ENCODE measurements around the gene CNIH2. TPM values are rescaled to one million over a fixed set of nuclear protein-coding genes. Genes with fewer than 3 reads are reported as not detected.
"Not testable (repeated sequence)": the region's sequence is repeated elsewhere in the genome, so short reads cannot be mapped to it uniquely, and the experiment has no call there.

The CNIH2 gene
- polyA plus RNA-seq, 4 donors, result 3.3 to 4.9 (median 4.2) TPM

GRCh38 chr11:66312549-66313320 lies 34.8 kb downstream of the CNIH2 start:
- peak; percentile 81 to 95 (median 92) for DNase-seq (ENCODE audit: low read depth in 4 of 4, low spot score in 2 of 4)

DNA sequence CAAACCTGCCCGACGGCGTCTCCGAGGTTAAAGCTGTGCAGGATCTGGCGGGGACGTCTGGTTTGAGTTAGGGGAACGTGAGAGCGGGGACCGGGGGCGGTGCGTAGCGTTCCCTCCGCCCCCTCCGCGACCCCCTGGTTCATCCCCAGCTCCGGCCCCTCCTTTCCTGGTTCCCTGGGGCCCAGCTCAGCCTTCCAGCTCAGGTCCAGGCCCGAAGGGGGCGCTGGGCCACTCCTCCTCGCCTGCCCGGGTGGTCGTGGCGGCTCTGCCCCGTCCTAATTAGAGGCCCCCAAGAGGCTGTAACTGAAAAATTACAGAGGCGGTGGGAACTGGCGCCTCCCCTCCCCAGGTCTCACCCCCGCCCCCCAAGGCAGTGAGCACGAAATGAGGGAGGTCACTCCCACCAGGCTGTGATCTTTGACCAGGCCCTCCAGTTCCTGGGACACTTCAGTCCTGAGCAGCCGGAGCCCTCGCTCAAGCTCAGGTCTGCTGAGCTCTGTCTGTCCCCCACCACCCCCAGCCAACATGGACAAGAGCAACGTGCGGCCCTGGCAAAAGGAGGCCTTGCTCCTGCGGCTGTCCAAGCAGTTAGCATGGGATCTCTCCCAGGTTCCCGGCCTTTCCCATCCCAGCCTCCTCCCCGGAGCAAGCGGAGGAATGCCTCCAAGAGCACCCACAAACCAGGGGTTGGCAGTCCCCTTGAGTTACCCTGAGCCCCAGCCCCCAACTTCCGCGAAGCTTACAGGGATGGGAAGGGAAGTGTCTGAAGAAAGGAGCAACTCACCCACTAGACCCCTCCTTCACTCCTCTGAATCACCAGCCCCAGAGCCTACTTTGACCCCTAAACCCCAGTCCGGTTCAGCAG lies 35.6 kb downstream of the CNIH2 start:
- peak in 1 of 4 donors; percentile 65 for DNase-seq (ENCODE audit: low read depth in 4 of 4, low spot score in 2 of 4)

DNA sequence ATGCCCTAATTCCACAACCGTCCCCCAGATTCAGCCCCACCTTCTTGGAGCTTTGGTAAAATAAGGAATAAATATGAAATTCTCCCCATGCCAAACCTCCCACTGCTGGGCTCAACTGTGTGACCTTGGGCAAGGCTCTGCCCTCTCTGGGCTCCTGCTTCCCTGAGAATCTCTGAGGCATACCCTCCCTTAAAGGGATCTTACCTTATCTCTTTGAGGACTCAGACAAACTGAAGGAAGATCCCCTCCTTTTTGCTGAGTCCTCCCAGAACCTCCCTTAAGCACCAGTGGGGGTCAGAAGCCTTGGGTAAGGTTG lies 36.2 kb downstream of the CNIH2 start:
- DNase-seq (ENCODE audit: low read depth in 4 of 4, low spot score in 2 of 4), result no peak

GRCh38 chr11:66314561-66315497 lies 36.9 kb downstream of the CNIH2 start:
- no peak for DNase-seq (ENCODE audit: low read depth in 4 of 4, low spot score in 2 of 4)

GRCh38 chr11:66315498-66315885 lies 37.5 kb downstream of the CNIH2 start:
- DNase-seq (ENCODE audit: low read depth in 4 of 4, low spot score in 2 of 4), result no peak

DNA sequence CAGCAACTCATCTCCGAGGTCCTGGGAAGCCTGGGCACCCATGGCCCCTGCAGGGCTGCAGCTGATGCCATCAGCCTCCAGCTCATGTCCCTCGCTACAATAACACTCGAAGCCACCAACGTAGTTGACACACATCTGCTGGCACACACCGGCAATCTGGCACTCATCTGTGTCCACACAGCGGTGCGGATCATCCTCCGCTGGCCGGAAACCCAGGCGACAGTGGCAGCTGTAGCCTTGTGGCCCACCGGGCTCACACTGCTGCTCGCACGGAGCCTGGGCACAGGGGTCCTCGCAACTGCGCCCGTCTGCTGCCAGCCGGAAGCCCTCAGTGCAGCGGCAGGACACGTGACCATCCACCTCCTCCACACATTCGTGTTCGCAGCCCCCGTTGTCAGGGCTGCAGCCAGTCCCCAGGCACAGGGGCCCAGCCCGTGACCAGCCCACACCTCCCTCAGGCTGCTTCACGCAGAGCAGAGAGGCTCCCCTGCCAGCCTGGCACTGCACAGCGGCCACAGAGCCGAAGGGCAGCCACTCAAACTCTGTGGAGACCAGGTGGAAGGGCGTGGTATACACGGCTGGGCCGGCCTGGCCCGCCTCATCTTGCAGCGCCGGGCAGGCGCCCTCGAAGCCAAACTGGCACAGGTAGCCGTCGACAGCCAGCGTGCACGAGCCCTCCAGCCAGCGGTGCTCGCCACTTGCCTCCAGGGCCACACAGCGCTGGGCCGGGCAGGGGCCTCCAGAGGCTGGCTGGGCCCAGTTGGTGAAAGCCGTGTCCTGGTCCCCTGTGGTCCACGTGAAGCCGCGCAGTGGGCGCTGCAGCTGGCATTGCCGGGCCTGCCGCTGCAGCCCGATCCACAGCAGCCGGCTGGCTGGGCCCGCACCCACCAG lies 38.2 kb downstream of the CNIH2 start:
- no peak for DNase-seq (ENCODE audit: low read depth in 4 of 4, low spot score in 2 of 4)

- DNase-seq (ENCODE audit: low read depth in 4 of 4, low spot score in 2 of 4), result peak in 1 of 4 donors; percentile 64
Observed at GRCh38 chr11:66316849-66317251, 38.9 kb downstream of the CNIH2 start, which contains the start of gene CD248. CD248 (minus strand) TSS chr11:66317044; CDS start chr11:66317027, 17 bp downstream.

GRCh38 chr11:66317322-66317722 lies 39.3 kb downstream of the CNIH2 start:
- DNase-seq (ENCODE audit: low read depth in 4 of 4, low spot score in 2 of 4), result peak in 1 of 4 donors; percentile 68

DNA sequence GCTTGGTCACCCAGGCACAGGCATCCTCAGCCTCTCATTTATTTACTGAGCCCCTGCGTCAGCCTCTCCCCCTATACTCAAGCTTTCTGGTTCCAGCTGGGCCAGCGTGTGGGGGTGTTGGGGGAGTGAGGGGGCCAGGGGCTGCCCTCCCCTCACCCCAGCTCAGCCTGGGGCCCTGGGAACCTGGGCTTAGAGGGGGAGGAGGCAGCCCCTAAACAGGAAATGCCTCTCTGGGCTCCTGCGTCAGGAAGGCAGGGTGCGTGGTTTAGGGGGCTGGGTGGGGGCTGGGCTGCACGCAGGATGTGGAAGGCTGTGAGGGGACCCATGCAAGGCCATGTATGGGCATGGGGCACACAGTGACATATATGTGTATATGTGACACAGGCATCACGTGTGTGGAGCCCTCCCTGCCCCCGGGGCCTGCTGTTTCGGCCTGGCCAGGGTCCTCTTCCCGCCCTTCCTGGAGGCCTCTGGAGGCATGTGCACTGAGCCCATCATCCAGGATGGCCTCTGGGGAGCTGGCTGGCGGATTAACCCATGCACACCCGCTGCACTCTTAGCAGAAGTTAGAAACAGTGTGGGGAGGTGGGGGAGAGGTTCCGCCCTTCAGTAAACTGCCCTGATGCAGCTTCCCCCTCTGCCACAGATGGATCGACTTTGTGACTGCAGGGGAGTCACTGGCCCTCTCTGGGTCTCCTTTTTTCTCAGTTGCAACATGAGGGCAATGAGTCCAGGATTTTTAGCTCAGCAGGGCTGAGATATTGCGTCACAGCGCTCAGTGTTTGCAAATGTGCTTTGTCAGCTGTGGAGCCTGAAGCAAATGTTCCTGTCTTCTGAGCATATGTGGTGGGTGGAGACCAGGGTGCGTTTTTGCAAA lies 40.0 kb downstream of the CNIH2 start:
- no peak for DNase-seq (ENCODE audit: low read depth in 4 of 4, low spot score in 2 of 4)

GRCh38 chr11:66318600-66318970 lies 40.6 kb downstream of the CNIH2 start:
- no peak for DNase-seq (ENCODE audit: low read depth in 4 of 4, low spot score in 2 of 4)

DNA sequence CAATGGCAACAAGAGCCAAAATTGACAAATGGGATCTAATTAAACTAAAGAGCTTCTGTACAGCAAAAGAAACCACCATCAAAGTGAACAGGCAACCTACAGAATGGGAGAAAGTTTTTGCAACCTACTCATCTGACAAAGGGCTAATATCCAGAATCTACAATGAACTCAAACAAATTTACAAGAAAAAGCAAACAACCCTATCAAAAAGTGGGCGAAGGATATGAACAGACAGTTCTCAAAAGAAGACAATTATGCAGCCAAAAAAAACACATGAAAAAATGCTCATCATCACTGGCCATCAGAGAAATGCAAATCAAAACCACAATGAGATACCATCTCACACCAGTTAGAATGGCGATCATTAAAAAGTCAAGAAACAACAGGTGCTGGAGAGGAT lies 42.3 kb downstream of the CNIH2 start:
- not testable (repeated sequence) for DNase-seq (ENCODE audit: low read depth in 4 of 4, low spot score in 2 of 4)

- DNase-seq (ENCODE audit: low read depth in 4 of 4, low spot score in 2 of 4), result not testable (repeated sequence)
Observed at GRCh38 chr11:66320748-66321147, 42.8 kb downstream of the CNIH2 start.

DNA sequence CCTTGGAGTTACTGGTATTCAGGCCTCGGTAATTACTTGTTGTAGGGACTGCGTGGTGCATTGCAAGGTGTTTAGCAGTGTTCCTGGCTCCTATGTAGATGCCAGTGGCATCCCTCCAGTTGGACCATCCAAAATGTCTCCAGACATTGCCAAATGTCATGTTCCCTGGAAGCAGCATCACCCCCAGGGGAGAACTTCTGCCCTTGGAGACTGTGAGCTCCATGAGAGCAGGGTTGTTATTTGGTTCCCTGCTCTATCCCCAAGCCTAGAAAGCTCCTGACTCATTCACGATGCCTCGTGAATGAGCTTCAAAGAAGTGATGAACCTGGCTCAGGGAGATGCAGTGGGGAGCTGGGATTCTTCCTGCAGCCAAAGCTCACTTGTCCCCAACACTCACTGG lies 43.6 kb downstream of the CNIH2 start:
- no peak for DNase-seq (ENCODE audit: low read depth in 4 of 4, low spot score in 2 of 4)

DNA sequence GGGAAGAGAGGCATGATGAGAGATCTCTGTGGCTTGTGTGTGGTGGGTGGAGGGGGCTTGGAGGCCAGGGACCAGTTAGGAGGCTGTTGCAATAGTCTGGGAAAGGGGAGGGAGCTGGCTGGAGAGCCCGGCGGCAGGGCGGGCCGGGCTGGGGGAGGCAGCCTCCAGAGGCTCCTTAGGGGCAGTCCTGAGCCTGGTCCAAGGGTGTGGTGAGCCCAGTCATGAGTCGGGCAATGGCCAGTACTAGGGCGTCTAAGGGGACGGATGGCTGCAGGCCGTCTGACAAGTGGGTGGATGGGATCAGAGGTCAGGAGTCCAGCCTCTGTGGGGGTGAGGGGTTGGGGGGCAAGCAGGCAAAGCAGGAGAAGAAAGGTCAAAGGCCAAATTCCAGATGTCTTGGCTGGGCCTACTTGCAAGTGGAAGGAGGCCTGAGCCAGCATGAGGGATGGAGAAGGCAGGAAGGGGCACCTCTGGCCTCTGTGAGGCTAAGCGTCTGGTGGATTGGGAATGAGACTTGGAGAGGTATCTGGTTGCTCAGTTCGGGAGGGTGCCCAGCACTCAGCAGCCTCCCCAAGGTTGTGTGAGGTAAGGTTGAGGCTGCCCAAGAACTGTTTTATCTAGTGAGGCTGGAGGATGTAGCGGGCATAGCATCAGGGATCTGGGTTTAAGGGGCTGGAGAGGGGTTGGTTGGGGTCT lies 44.9 kb downstream of the CNIH2 start:
- DNase-seq (ENCODE audit: low read depth in 4 of 4, low spot score in 2 of 4), result no peak

DNA sequence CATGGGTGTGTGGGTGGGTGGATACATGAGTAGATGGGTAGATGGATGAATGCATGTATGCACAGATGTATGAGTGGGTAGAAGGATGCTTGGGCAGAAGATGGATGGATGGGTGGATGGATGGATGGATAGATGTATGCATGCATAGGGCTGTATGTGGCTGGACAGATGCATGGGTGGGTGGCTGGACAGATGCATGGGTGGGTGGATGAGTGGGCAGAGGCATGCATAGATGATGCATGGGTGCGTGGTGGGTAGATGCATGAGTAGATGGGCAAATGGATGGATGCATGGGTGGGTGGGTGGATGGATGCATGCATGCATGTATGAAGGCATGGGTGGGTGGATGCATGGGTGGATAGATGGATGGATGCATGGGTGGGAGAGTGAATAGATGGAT lies 45.7 kb downstream of the CNIH2 start:
- DNase-seq (ENCODE audit: low read depth in 4 of 4, low spot score in 2 of 4), result no peak

DNA sequence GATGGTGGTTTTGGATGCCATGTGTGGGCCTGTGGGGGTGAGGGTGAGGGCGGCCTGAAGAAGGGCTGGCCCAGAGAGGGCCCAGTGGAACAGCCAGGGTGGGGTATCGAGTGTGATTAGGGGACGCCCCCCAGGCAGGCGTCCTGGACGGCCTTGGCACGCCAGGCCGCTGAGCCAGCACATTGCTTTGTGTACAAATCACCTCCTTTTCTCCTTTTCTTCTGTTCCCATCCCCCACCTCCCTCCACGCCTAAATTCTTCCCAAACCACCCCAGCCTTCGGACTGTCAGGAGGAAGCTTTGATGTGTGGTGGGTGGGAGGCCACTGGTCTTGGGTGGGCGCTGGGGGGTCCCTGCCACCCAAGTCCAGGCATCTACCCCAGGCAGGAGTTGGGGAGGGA lies 46.7 kb downstream of the CNIH2 start:
- DNase-seq (ENCODE audit: low read depth in 4 of 4, low spot score in 2 of 4), result no peak

DNA sequence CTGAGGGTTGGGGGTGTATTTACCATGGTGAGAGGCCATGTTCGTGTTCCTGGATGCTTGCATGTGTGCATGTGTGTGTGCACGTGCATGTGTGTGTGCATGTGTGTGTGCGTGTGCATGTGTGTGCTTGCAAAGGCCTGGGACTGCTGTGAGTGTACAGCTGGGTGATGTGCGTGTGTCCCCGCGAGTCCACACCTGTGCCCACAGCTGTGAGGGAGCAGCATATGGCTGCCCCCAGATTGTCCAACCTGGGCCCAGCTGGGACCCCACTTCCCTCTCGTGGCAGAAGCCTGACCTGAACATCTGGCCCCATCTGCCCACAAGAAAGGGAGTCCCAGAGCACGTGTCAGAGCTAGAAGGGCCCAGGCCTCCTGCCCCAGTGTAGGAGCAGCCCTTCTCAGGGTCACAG lies 47.3 kb downstream of the CNIH2 start:
- no peak for DNase-seq (ENCODE audit: low read depth in 4 of 4, low spot score in 2 of 4)

Measured in left renal cortex interstitium (tissue), 4 donors.